Measurements from ENCODE around the gene HTR2C. TPM values are rescaled to one million over a fixed set of nuclear protein-coding genes. Genes with fewer than 3 reads are reported as not detected.
"Not testable (repeated sequence)": the region's sequence is repeated elsewhere in the genome, so short reads cannot be mapped to it uniquely, and the experiment has no call there.

Gene HTR2C
- total RNA-seq, 4 donors from 2014 or later, result 15.7 TPM; not detected in 3

DNA sequence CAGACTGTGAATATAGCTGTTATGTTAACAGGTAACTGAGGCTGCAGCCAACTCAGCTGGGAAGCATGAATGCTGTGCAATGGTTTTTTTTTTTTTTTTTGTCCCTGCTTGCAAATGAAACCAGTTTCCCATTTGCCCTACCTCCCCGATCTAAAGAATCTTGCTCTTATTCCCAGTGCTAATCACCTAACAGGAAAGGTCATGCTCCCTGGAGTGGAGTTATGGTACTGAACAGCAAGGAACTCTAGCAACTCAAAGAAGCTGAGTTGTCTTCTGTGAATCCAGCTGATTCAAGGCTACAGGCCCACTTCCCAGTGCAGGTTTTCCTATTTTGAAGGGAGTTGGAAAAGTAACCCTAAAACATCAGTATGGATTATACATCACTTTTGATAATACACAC lies 52.1 kb downstream of the HTR2C start:
- no peaks in the 10 kb centered on the region for H3K4me1 ChIP-seq
- H3K27ac ChIP-seq, result no peak overlapping the region
- H3K27me3 ChIP-seq, result no peaks in the 10 kb centered on the region
- H3K36me3 ChIP-seq, result no peaks in the 10 kb centered on the region
- H3K4me3 ChIP-seq, result no peak overlapping the region
- no peaks in the 10 kb centered on the region for H3K9me3 ChIP-seq
- DNase-seq, result no peak
- intact Hi-C loops (cut with DNase I; ENCODE audit: low total_unique reads), result no loop called here
- TF ChIP-seq POLR2A (IDR thresholded peaks at IDR 0.05), result no peak
- TF ChIP-seq, protein P1, sequence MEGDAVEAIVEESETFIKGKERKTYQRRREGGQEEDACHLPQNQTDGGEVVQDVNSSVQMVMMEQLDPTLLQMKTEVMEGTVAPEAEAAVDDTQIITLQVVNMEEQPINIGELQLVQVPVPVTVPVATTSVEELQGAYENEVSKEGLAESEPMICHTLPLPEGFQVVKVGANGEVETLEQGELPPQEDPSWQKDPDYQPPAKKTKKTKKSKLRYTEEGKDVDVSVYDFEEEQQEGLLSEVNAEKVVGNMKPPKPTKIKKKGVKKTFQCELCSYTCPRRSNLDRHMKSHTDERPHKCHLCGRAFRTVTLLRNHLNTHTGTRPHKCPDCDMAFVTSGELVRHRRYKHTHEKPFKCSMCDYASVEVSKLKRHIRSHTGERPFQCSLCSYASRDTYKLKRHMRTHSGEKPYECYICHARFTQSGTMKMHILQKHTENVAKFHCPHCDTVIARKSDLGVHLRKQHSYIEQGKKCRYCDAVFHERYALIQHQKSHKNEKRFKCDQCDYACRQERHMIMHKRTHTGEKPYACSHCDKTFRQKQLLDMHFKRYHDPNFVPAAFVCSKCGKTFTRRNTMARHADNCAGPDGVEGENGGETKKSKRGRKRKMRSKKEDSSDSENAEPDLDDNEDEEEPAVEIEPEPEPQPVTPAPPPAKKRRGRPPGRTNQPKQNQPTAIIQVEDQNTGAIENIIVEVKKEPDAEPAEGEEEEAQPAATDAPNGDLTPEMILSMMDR (IDR thresholded peaks at IDR 0.05), result no peak

DNA sequence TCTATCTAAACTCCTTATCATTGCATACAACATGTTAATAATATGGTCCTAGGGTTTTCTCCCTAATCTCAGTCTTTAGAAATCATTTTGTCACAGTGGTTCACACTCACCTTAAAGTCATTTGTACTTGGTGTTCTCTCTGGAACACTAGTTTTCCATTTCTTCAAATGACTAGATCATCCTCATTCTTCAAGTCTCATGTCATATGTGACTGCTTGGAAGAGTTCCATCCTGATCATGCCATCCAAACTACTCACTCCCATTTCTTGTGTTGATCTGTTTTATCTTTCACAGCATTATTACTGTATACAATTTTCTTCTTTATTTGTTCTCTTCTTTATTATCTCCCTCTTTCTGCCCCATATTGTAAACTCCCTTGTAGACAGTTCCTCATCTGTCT lies 66.5 kb downstream of the HTR2C start:
- Histone ChIP-seq H3K27me3 (no peaks in the 10 kb centered on the region), H3K4me1 (no peaks in the 10 kb centered on the region), H3K9me3 (no peaks in the 10 kb centered on the region), H3K27ac (no peak overlapping the region), H3K36me3 (no peaks in the 10 kb centered on the region), H3K4me3 (no peak overlapping the region)
- DNase-seq, result no peak
- intact Hi-C loops (cut with DNase I; ENCODE audit: low total_unique reads), result no loop called here
- TF ChIP-seq, protein P1 (IDR thresholded peaks at IDR 0.05), result no peak
- no peak for TF ChIP-seq POLR2A (IDR thresholded peaks at IDR 0.05)

DNA sequence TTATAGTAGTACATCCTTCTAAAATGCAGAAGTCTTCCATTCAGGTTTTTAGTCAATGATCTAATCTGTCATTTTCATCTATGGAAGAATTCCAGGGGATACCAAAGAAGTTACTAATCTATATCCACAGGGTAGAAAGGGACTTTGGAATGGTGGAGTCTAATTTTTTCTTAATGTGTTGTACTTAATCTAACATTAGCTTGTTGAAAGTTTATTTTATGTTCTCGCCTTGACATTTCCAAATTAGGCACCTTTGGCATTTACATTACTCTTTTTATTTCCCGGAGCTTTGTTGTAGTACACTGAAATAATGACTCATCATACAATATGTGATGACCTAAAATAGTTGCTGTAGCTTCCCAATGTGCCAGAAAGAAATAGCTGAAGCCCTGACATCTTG lies 91.5 kb downstream of the HTR2C start:
- intact Hi-C loops (cut with DNase I; ENCODE audit: low total_unique reads), result no loop called here
- Histone ChIP-seq H3K4me3 (no peak overlapping the region), H3K27ac (no peak overlapping the region), H3K4me1 (no peaks in the 10 kb centered on the region), H3K9me3 (no peaks in the 10 kb centered on the region), H3K27me3 (peaks cover 0 to 6% of the 10 kb centered on the region in 2 donors), H3K36me3 (no peaks in the 10 kb centered on the region)
- no peak for DNase-seq
- TF ChIP-seq, protein P1 (IDR thresholded peaks at IDR 0.05), result no peak
- TF ChIP-seq POLR2A (IDR thresholded peaks at IDR 0.05), result no peak

DNA sequence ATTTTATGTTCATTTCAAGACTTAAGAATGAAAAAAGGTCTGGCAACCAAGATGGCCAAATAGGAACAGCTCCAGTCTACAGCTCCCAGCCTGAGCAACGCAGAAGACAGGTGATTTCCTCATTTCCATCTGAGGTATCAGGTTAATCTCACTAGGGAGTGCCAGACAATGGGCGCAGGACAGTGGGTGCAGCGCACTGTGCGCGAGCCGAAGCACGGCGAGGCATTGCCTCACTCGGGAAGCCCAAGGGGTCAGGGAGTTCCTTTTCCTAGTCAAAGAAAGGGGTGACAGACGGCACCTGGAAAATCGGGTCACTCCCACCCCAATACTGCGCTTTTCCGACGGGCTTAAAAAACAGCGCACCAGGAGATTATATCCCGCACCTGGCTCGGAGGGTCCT lies 116.6 kb downstream of the HTR2C start:
- intact Hi-C loops (cut with DNase I; ENCODE audit: low total_unique reads); H3K27me3 ChIP-seq; H3K9me3 ChIP-seq; H3K36me3 ChIP-seq; H3K4me1 ChIP-seq; H3K4me3 ChIP-seq; H3K27ac ChIP-seq; DNase-seq: not testable (repeated sequence)

DNA sequence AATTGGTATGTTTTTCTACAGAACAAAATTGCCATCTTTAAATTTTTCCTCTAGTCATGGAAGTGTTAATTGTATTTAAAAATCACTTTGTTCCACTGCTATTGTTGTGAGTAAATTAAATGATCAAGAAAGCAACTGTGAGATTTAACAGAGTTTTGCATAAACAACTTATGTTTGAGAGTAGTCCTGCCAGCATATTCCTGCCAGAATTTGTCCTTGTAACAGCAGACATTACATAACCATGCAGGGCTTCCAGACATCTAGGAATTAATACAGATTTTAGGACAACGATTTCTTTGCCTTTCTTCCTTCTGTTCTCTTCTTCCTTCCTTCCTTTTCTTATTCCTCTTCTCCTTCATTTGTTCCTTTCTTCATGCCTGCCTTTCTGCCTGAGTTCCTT lies 125.5 kb downstream of the HTR2C start:
- no peak for DNase-seq
- Histone ChIP-seq H3K9me3 (no peaks in the 10 kb centered on the region), H3K4me1 (no peaks in the 10 kb centered on the region), H3K4me3 (no peak overlapping the region), H3K27me3 (peaks cover 0 to 19% of the 10 kb centered on the region in 2 donors), H3K36me3 (no peaks in the 10 kb centered on the region), H3K27ac (no peak overlapping the region)
- intact Hi-C loops (cut with DNase I; ENCODE audit: low total_unique reads), result no loop called here
- TF ChIP-seq, protein P1 (IDR thresholded peaks at IDR 0.05), result no peak
- TF ChIP-seq POLR2A (IDR thresholded peaks at IDR 0.05), result no peak

DNA sequence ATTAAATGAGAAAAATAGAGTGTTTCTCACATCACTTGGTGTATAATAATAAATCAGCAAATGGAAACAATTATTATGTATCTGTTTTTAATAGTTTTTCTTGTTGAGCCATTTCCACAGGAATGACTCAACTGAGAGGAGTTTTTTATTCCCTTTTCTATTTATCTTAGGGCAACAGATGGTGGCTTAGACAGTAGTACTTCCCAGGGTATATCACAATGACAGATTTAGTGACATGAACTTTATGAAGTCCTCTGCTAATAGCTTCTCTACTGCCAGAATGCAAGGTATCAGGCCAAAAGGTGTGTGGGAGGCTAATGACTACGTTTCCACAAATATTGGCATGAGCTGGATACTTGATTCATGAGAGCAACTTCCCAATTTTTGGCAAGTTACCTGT lies 126.7 kb downstream of the HTR2C start:
- intact Hi-C loops (cut with DNase I; ENCODE audit: low total_unique reads), result no loop called here
- no peak overlapping the region for H3K4me3 ChIP-seq

More for the DNA sequence above, 126.7 kb downstream of the HTR2C start:
- no peak overlapping the region for H3K27ac ChIP-seq
- H3K4me1 ChIP-seq, result no peaks in the 10 kb centered on the region
- no peak for TF ChIP-seq POLR2A (IDR thresholded peaks at IDR 0.05)
- TF ChIP-seq, protein P1 (IDR thresholded peaks at IDR 0.05), result no peak
- no peaks in the 10 kb centered on the region for H3K9me3 ChIP-seq
- peaks cover 0 to 22% of the 10 kb centered on the region in 2 donors for H3K27me3 ChIP-seq
- no peak for DNase-seq
- no peaks in the 10 kb centered on the region for H3K36me3 ChIP-seq

Data from uterus (tissue), 4 donors.